Measurements from ENCODE around the gene TMEM8B.
A peak's percentile ranks its signal among the peaks of the same experiment; 100 is the strongest.
"Not testable (repeated sequence)": the region's sequence is repeated elsewhere in the genome, so short reads cannot be mapped to it uniquely, and the experiment has no call there.

Gene TMEM8B

DNA sequence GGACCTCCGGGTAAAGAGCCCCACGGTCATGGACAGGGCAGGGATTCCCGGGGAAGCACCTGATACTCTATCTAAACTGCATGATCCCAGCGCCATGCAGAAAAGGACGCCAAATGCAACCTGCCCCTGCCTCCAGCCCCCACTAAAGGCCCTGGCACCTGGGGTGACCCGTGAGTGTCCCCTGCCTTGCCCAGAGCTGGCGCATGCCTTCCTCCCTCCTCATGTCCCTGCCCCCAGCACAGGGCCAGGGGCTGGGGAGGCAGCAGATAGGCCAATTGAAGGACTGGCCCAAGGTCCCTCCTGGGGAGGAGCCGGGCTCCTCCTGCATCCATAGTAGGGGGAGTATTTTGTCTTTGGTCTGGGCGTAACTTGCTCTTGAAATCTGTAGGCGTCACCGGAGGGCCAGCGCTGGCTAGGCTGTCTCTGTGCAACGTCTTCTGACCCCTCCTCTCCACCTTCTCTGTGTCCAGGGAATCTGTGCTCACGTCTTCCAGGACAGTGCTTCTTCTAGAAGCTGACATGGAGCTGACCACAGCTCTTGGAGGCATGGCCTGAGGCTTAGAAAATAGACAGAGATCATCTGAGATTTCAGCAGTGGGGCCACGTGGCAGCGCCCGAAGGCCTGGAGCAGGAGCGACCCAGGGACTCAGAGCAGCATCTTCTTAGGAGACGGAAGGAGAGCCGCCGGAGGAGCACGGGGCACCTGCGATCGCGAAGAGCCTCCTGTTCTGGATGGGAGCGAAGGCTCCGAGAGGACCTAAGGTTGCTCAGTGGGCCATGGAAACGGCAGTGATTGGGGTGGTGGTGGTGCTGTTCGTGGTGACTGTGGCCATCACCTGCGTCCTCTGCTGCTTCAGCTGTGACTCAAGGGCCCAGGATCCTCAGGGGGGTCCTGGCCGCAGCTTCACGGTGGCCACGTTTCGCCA lies 80.9 kb downstream of the TMEM8B start:
- DNase-seq: no peak

DNA sequence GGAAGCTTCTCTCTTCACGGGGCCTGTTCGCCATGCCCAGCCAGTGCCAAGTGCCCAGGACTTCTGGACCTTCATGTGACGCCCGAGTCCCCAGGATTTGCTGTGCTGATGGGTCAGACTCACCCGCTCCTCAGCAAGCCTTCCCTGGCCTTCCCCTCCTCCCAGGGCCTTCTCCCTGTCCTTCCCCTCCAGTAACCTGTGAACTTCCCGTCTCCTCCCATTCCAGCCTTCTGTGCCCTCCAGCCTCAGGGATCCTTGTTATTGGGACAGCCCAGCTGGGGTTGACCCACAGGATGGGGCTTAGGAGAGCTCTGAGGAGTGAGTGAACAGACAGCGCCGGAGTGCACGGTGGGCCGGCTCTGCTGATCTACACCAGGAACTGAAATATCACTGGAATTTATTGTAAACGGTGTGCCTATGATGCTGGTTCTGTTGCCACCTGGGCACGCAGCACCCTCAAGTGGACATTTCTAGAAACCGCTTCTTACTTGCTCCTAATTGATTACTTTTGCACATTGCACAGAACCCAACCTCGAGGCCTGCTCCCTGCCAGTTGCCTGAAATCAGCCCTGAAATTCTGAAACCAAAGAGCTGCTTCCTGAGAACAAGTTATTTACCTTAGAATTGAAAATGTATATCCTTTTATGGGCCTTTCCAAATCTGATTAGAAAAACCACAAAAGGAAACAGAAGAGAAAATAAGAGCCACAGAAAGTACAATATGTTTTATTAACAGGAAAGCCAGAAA lies 81.8 kb downstream of the TMEM8B start:
- peak; percentile 25 for DNase-seq

DNA sequence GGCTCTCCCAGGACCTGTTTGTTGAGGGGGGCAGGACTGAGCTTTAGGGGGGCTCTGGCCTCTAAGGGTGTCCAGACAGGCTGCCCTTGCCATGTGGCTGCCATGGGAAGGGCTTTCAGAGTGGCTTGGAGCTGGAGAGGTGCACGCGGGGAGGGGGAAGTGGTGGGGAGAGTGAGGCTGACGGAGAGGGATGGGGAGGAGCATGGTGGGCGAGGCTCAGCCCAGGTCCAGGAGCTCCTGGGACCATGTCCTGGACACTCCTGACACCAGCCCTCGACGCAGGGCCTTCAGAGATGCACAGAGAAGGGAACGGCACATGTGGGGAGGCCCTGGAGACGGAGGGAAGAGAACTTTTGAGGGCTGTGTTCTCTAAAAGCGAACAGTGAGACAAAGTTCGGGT lies 82.7 kb downstream of the TMEM8B start:
- no peak for DNase-seq

DNA sequence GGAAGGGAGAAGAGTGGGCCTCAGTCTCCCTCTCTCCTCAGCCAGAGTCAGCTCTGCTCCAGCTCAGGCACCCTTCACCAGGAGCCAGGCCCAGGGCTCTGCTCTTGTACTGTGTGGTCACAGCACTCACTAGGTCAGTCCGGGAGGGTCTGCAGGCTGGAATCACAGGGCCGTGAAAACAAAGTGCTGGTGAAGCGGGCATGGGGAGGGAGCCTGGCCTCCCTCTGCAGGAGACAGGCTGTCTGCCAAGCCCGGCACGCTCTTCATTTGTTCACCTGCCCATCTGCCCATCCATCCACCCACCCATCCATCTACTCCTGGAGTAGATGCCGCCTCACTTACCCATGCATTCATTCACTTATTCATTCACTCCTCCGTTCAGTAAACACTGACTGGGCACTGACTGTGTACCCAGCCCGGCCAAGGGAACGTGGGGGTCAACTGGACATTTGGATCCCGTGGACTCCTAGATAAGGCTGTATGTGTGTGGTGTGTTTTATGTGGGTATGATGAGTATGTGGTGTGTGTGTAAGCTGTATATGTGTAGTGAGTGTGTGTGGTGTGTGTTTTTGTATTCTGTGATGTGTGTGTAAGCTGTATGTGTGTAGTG lies 83.9 kb downstream of the TMEM8B start:
- no peak for DNase-seq

DNA sequence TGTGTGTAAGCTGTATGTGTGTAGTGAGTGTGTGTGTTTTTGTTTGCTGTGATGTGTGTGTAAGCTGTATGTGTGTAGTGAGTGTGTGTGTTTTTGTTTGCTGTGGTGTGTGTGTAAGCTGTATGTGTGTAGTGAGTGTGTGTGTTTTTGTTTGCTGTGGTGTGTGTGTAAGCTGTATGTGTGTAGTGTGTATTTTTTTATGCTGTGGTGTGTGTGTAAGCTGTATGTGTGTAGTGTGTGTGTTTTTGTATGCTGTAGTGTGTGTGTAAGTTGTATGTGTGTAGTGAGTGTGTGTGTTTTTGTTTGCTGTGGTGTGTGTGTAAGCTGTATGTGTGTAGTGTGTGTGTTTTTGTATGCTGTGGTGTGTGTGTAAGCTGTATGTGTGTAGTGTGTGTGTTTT lies 84.4 kb downstream of the TMEM8B start:
- not testable (repeated sequence) for DNase-seq

DNA sequence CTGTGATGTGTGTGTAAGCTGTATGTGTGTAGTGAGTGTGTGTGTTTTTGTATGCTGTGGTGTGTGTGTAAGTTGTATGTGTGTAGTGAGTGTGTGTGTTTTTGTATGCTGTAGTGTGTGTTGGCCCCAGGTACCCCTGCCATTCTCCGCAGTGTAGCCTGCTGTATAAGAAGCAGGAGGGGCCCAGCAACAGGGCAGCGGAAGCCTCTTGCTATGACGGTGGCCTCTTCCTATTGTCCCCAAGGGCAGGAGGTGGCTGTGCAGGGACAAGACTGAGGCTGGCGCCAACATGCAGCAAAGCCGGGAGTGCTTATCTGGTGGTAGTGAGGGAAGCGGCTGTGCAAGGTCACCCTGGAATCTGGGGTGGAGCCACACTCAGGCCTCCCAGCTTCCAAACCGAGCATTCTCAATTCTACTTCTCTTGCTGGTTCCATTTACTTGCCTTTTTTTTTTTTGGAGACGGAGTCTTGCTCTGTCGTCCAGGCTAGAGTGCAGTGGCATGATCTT lies 85.3 kb downstream of the TMEM8B start:
- no peak for DNase-seq

All from activated effector memory CD4-positive, alpha-beta T cell treated with Interleukin-2 at 50 U/mL for 16 hours (primary cell).